ENCODE measurements around the gene MAD1L1. TPM values are rescaled to one million over a fixed set of nuclear protein-coding genes. Genes with fewer than 3 reads are reported as not detected.

MAD1L1 gene
- total and polyA plus RNA-seq, 2 of the 8 experiments (the other 6 are each of a cell fraction or from before 2014, with no cell fraction given), result 40.4 to 44.6 TPM

DNA sequence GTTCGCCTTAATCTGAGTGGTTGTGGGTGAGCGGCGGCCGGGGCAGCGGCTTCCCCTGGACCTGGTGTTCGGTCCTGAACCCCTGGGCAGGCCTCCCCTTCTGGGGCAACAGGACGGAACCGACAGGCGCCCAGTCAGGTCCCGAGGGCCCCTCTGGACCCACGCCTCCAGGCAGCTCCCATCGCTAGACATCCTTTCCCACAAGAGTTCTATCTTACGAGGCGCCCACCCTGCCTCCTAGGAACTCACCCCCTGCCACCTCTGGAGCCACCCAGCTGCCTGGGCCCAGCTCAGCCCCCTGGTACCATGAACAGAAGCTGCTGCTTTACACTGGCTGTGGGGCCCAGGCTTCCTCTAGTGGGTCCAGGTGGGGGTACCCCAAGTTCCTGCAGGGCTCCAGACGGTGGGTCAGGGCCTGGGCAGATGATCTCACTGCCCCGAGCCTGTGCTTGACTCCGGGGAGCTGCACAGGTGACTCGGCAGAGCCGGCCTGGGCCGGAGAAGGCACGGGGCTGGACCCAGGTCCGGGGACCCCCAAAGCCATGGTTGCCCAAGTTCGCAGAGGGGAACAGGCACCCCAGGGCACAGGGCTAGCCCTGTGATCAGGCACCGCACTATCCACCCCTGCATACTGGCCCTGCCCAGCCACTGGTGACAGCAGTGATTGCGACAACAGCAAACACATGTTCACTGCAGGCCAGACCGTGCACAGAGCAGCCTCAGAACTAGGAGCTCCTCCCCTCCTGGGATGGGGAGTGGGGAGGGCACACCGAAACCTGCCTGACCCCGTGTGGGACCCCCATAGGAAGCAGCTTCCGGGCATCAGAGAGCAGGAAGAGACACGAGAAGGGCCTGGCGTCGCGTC lies 382.4 kb downstream of the MAD1L1 start (continued):
- TF ChIP-seq POU5F1 (IDR thresholded peaks at IDR 0.05; ENCODE audit: low read depth, low read length) (no peak), MAFK (IDR thresholded peaks at IDR 0.05; ENCODE audit: low read depth, low read length) (no peak), CTBP2 (IDR thresholded peaks at IDR 0.05; ENCODE audit: borderline replicate concordance, insufficient read depth, insufficient read length, low read length) (no peak), NANOG (IDR thresholded peaks at IDR 0.05; ENCODE audit: insufficient read depth, low read depth, low read length, poor library complexity, severe bottlenecking) (no peak), YY1 (IDR thresholded peaks at IDR 0.05; ENCODE audit: low read depth, low read length) (no peak)
